Trophoblast cell (in vitro differentiated cells and primary cell): ENCODE measurements around the gene DNM3.

Source experiments
- DNase-seq, 2 donors: peaks; one replicate each; pipeline ENCODE4 v3.0.0-alpha.2; 2016
- H2AFZ ChIP-seq: 2 replicates; pipeline ENCODE4 v1.6.1; 2013; ENCODE audit warnings: low read length, moderate library complexity, mild to moderate bottlenecking; ENCODE audit not compliant: insufficient read depth, poor library complexity
- H2AK5ac ChIP-seq: 2 replicates; pipeline ENCODE4 v1.6.1; 2013; ENCODE audit warnings: mild to moderate bottlenecking, low read length
- H2BK120ac ChIP-seq: 2 replicates; pipeline ENCODE4 v1.6.1; 2013; ENCODE audit warnings: low read length, mild to moderate bottlenecking, moderate library complexity; ENCODE audit not compliant: insufficient read depth, poor library complexity
- H2BK12ac ChIP-seq: 2 replicates; pipeline ENCODE4 v1.6.1; 2013; ENCODE audit warnings: mild to moderate bottlenecking, low read length, moderate library complexity
- H2BK5ac ChIP-seq: 2 replicates; pipeline ENCODE4 v1.6.1; 2013; ENCODE audit warnings: low read length, low read depth, moderate library complexity, mild to moderate bottlenecking; ENCODE audit not compliant: poor library complexity
- H3K14ac ChIP-seq: 2 replicates; pipeline ENCODE4 v1.6.1; 2013; ENCODE audit warnings: mild to moderate bottlenecking, low read length
- H3K18ac ChIP-seq: 2 replicates; pipeline ENCODE4 v1.6.1; 2013; ENCODE audit warnings: mild to moderate bottlenecking, low read length
- H3K23ac ChIP-seq: 2 replicates; pipeline ENCODE4 v1.6.1; 2013; ENCODE audit warnings: low read length
- H3K27ac ChIP-seq: 2 replicates; pipeline ENCODE4 v1.5.1; 2013; ENCODE audit warnings: low read depth, mild to moderate bottlenecking, inconsistent platforms, low read length, moderate library complexity
- H3K27me3 ChIP-seq: 2 replicates; pipeline ENCODE4 v1.6.1; 2013; ENCODE audit warnings: inconsistent platforms, mild to moderate bottlenecking, low read length, moderate library complexity; ENCODE audit not compliant: insufficient read depth
- H3K36me3 ChIP-seq, 2 experiments: 1 replicate in 1 of 2; 2 replicates in 1 of 2; pipeline ENCODE4 v1.6.1; 2013; ENCODE audit warnings: low read length in 2 of 2, mild to moderate bottlenecking in 2 of 2, moderate library complexity in 1 of 2; ENCODE audit not compliant: insufficient read depth in 2 of 2, control insufficient read depth in 1 of 2
- H3K4ac ChIP-seq: 2 replicates; pipeline ENCODE4 v1.6.1; 2013; ENCODE audit warnings: low read depth, mild to moderate bottlenecking, low read length, moderate library complexity
- H3K4me1 ChIP-seq, 2 experiments: 1 replicate in 1 of 2; 2 replicates in 1 of 2; pipeline ENCODE4 v1.6.1; 2013; ENCODE audit warnings: low read length in 2 of 2, mild to moderate bottlenecking in 2 of 2, moderate library complexity in 1 of 2; ENCODE audit not compliant: insufficient read depth in 2 of 2, control insufficient read depth in 1 of 2
- H3K4me2 ChIP-seq: 2 replicates; pipeline ENCODE4 v1.6.1; 2013; ENCODE audit warnings: inconsistent platforms, mild to moderate bottlenecking, low read length, moderate library complexity
- H3K4me3 ChIP-seq: 2 replicates; pipeline ENCODE4 v1.5.1; 2013; ENCODE audit warnings: mild to moderate bottlenecking, low read depth, low read length, inconsistent platforms
- H3K79me1 ChIP-seq: one replicate; pipeline ENCODE4 v1.6.1; 2013; ENCODE audit warnings: low read length
- H3K79me2 ChIP-seq: 2 replicates; pipeline ENCODE4 v1.6.1; 2013; ENCODE audit warnings: low read length, mild to moderate bottlenecking; ENCODE audit not compliant: control insufficient read depth, insufficient read depth, poor library complexity
- H3K9ac ChIP-seq: 2 replicates; pipeline ENCODE4 v1.6.1; 2013; ENCODE audit warnings: mild to moderate bottlenecking, low read length
- H3K9me3 ChIP-seq: 2 replicates; pipeline ENCODE4 v1.6.1; 2013; ENCODE audit warnings: low read depth, mild to moderate bottlenecking, control low read depth, inconsistent platforms, low read length; ENCODE audit not compliant: insufficient read depth
- H4K12ac ChIP-seq: 2 replicates; pipeline ENCODE4 v1.6.1; 2013; ENCODE audit warnings: low read depth, mild to moderate bottlenecking, low read length, moderate library complexity
- H4K8ac ChIP-seq: 2 replicates; pipeline ENCODE4 v1.6.1; 2013; ENCODE audit warnings: low read depth, mild to moderate bottlenecking, low read length, moderate library complexity
- H4K91ac ChIP-seq: one replicate; pipeline ENCODE4 v1.6.1; 2013; ENCODE audit warnings: low read depth, mild to moderate bottlenecking, low read length, moderate library complexity
- WGBS: extraction: QIAGEN DNeasy Blood & Tissue Kit; methylation state at CpG from one replicate; pipeline ENCODE4 v1.1.7; 2013; ENCODE audit warnings: missing lambda C conversion rate; ENCODE audit not compliant: insufficient read length, insufficient coverage; ENCODE audit errors: extremely low coverage; 5-methylcytosine and 5-hydroxymethylcytosine counted together

DNM3 gene

DNA sequence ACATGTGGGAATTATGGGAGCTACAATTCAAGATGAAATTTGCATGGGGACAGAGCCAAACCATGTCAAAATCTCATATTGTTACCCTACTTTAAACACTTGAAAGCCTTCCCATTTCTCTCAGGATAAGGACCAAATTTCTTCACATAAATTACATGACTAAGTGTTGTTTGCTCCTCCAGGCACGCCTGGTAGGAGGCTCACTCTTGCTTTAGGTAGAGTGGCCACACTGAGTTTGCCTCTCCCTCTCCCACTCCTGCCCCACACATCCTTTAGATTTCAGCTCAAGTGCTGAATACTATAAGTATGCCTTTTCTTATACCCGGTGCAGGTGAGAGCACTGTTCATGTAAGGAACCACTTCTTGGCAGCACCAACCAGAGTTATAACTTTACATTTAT lies 279.1 kb downstream of the DNM3 start:
- peak overlapping the region; percentile 66 for H4K91ac ChIP-seq
- no peak overlapping the region for H3K4me2 ChIP-seq
- H3K23ac ChIP-seq = no peak overlapping the region
- no peak overlapping the region for H3K14ac ChIP-seq
- no peak overlapping the region for H2AFZ ChIP-seq
- H3K79me1 ChIP-seq = peaks cover 6% of the 10 kb centered on the region
- H3K9me3 ChIP-seq = no peaks in the 10 kb centered on the region
- no peaks in the 10 kb centered on the region for H3K27me3 ChIP-seq
- no peak for DNase-seq
- no peak overlapping the region for H3K18ac ChIP-seq
- H3K4ac ChIP-seq = no peak overlapping the region
- no peak overlapping the region for H2AK5ac ChIP-seq
- no CpG with 5 or more reads among the region's 2 CpGs for WGBS
- H3K4me1 ChIP-seq = no peaks in the 10 kb centered on the region
- H3K36me3 ChIP-seq = no peaks in the 10 kb centered on the region
- peak overlapping the region; percentile 24 for H2BK12ac ChIP-seq
- no peak overlapping the region for H2BK120ac ChIP-seq
- no peak overlapping the region for H3K4me3 ChIP-seq
- no peak overlapping the region for H4K12ac ChIP-seq
- H4K8ac ChIP-seq = no peak overlapping the region
- H3K9ac ChIP-seq = no peak overlapping the region
- H3K27ac ChIP-seq = no peak overlapping the region
- peaks cover 2% of the 10 kb centered on the region for H3K79me2 ChIP-seq
- no peak overlapping the region for H2BK5ac ChIP-seq

DNA sequence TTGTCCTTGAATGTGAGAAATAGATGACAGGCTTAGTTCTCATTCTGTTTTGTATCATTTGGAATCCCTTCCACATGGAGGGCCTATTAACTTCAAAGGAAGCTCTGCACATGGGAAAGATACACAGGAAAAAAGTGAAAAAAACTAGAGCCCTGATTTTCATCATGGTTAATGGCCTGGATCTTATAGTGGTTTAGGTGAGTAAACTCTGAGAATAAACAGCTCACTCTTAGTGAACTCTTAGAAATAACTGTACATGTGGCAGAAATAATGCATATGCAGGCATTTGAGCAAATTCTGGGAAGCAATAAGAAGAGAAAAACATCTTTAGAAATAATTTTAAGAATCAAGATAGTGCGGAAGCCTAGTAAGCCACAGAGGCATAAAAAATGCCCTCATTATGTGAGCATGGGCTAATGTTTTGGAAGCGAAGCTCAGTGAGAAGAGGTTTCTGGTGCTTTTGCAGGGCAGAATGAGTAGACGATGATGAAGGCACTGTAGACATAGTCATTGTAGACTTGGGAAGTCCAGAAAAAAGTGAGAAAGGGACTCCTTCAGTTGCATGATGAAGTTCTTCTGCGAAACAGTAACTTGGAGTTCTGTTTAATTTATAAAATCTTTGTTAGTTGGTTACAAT lies 279.9 kb downstream of the DNM3 start:
- no peak overlapping the region for H2AFZ ChIP-seq
- no peak overlapping the region for H4K8ac ChIP-seq
- no peaks in the 10 kb centered on the region for H3K36me3 ChIP-seq
- H3K4me3 ChIP-seq = no peak overlapping the region
- no peak overlapping the region for H3K23ac ChIP-seq
- no peak overlapping the region for H2BK12ac ChIP-seq
- H3K14ac ChIP-seq = no peak overlapping the region
- no peak for DNase-seq
- no peak overlapping the region for H4K12ac ChIP-seq
- no peak overlapping the region for H2AK5ac ChIP-seq
- no peak overlapping the region for H2BK5ac ChIP-seq
- no peak overlapping the region for H3K27ac ChIP-seq
- no peak overlapping the region for H3K18ac ChIP-seq
- H3K9me3 ChIP-seq = no peaks in the 10 kb centered on the region
- no peak overlapping the region for H2BK120ac ChIP-seq
- no peak overlapping the region for H3K4me2 ChIP-seq
- peaks cover 5% of the 10 kb centered on the region for H3K79me1 ChIP-seq
- H3K4ac ChIP-seq = no peak overlapping the region
- H3K79me2 ChIP-seq = peaks cover 2% of the 10 kb centered on the region
- no peaks in the 10 kb centered on the region for H3K27me3 ChIP-seq
- no CpG with 5 or more reads among the region's 4 CpGs for WGBS
- H3K9ac ChIP-seq = no peak overlapping the region
- no peaks in the 10 kb centered on the region for H3K4me1 ChIP-seq
- H4K91ac ChIP-seq = no peak overlapping the region

DNA sequence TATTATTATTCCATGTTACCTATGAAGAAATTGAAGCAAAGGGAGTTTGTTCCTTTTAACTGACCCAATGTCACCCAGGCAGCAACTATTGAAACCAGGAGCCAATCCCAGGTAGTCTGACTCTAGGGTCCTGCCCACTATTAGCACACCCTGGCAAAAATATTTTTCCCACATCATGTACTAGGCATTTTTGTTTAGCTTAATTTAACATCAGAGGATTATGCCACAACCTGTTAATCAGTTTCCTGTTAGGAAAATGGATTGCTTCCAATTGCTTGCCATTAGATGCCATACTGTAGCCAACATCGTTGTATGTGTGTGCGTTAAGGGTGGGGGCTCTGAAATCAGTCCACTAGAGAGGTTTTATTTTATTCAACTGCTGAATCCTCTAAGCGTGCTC lies 281.1 kb downstream of the DNM3 start:
- DNase-seq = no peak
- no peak overlapping the region for H2BK120ac ChIP-seq
- no peak overlapping the region for H2BK12ac ChIP-seq
- H3K23ac ChIP-seq = no peak overlapping the region
- WGBS = no CpG with 5 or more reads among the region's 3 CpGs
- no peaks in the 10 kb centered on the region for H3K36me3 ChIP-seq
- H3K18ac ChIP-seq = no peak overlapping the region
- no peak overlapping the region for H4K12ac ChIP-seq
- no peaks in the 10 kb centered on the region for H3K4me1 ChIP-seq
- no peak overlapping the region for H3K14ac ChIP-seq
- H3K4me2 ChIP-seq = no peak overlapping the region
- no peaks in the 10 kb centered on the region for H3K9me3 ChIP-seq
- H2BK5ac ChIP-seq = no peak overlapping the region
- H4K91ac ChIP-seq = no peak overlapping the region
- no peak overlapping the region for H2AFZ ChIP-seq
- peaks cover 7% of the 10 kb centered on the region for H3K79me1 ChIP-seq
- no peak overlapping the region for H3K9ac ChIP-seq
- H2AK5ac ChIP-seq = no peak overlapping the region
- H3K27me3 ChIP-seq = no peaks in the 10 kb centered on the region
- no peak overlapping the region for H4K8ac ChIP-seq
- H3K4ac ChIP-seq = no peak overlapping the region
- H3K79me2 ChIP-seq = peaks cover 2% of the 10 kb centered on the region
- no peak overlapping the region for H3K4me3 ChIP-seq
- H3K27ac ChIP-seq = no peak overlapping the region

DNA sequence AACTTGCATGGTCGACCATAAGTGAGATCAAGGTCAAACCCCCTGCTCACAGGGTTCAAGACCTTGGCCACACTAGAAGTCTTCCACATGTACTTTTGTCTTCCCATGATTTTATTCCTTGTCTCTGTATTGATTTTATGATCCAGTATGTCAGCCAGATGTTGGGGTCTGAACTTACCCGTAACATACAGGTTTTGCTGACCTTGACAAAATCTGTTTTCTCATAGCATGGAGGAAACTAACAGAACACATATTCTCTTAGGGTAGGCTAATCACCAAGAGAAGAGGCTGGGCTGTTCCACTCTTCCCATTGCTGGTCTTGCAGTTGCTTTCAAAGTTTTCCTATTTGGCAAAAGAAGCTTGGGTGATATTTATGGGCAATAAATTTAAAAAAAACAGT lies 284.0 kb downstream of the DNM3 start:
- Histone ChIP-seq H3K4ac (no peak overlapping the region), H4K8ac (no peak overlapping the region), H4K91ac (no peak overlapping the region), H3K4me2 (no peak overlapping the region), H2AK5ac (peak overlapping the region; percentile 37), H2BK12ac (peak overlapping the region; percentile 58), H3K79me1 (peaks cover 7% of the 10 kb centered on the region), H2BK5ac (no peak overlapping the region), H3K4me3 (no peak overlapping the region), H3K18ac (no peak overlapping the region), H3K36me3 (no peaks in the 10 kb centered on the region), H3K23ac (no peak overlapping the region), H3K9me3 (no peaks in the 10 kb centered on the region), H3K4me1 (no peaks in the 10 kb centered on the region), H4K12ac (no peak overlapping the region), H2AFZ (no peak overlapping the region), H3K14ac (no peak overlapping the region), H3K79me2 (no peaks in the 10 kb centered on the region), H3K27ac (no peak overlapping the region), H2BK120ac (no peak overlapping the region), H3K9ac (no peak overlapping the region), H3K27me3 (no peaks in the 10 kb centered on the region)
- DNase-seq = no peak
- WGBS = no CpG with 5 or more reads among the region's 2 CpGs
